Measurements from ENCODE around the gene SLC24A3. TPM values are rescaled to one million over a fixed set of nuclear protein-coding genes. Genes with fewer than 3 reads are reported as not detected.
A peak's percentile ranks its signal among the peaks of the same experiment; 100 is the strongest.

The SLC24A3 gene
- total RNA-seq, 1 donor from 2014 or later, result 14.0 TPM

DNA sequence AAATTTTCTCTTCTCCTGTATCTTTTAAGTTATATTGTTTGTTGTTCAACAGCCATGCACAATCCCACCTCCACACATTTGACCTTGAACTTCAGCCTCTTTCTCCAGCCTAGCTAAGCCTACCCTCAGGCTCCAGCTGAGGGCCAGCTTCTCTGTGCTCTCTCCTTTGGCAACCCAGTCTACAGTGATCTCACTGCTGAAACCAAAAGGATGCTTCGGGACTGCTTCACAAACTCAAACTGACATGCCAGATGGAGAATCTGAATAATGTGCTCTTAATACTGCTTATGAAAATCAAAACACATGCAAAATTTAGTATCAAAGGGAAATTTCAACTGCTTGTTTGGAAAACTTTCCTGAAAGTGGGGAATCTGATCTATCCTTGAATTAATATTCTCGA lies 529.5 kb downstream of the SLC24A3 start:
- Mint-ChIP-seq H3K27ac (peak overlapping the region; percentile 8), H3K27me3 (no peaks in the 10 kb centered on the region), H3K36me3 (peaks cover 8% of the 10 kb centered on the region), H3K9me3 (peaks cover 11% of the 10 kb centered on the region), H3K4me3 (no peak overlapping the region), H3K4me1 (ENCODE audit: unreplicated experiment) (peaks cover 22% of the 10 kb centered on the region)
- DNase-seq (ENCODE audit: extremely low spot score, unreplicated experiment), result no peak
- TF ChIP-seq, protein P1, sequence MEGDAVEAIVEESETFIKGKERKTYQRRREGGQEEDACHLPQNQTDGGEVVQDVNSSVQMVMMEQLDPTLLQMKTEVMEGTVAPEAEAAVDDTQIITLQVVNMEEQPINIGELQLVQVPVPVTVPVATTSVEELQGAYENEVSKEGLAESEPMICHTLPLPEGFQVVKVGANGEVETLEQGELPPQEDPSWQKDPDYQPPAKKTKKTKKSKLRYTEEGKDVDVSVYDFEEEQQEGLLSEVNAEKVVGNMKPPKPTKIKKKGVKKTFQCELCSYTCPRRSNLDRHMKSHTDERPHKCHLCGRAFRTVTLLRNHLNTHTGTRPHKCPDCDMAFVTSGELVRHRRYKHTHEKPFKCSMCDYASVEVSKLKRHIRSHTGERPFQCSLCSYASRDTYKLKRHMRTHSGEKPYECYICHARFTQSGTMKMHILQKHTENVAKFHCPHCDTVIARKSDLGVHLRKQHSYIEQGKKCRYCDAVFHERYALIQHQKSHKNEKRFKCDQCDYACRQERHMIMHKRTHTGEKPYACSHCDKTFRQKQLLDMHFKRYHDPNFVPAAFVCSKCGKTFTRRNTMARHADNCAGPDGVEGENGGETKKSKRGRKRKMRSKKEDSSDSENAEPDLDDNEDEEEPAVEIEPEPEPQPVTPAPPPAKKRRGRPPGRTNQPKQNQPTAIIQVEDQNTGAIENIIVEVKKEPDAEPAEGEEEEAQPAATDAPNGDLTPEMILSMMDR (conservative IDR thresholded peaks at IDR 0.05), result no peak

- H3K9me3 Mint-ChIP-seq, result peaks cover 16% of the 10 kb centered on the region
- TF ChIP-seq, protein P1 (conservative IDR thresholded peaks at IDR 0.05), result no peak
- DNase-seq (ENCODE audit: extremely low spot score, unreplicated experiment), result no peak
- H3K36me3 Mint-ChIP-seq, result peaks cover 8% of the 10 kb centered on the region
- peak overlapping the region; percentile 61 for H3K27ac Mint-ChIP-seq
- H3K27me3 Mint-ChIP-seq, result no peaks in the 10 kb centered on the region
- no peak overlapping the region for H3K4me3 Mint-ChIP-seq
- H3K4me1 Mint-ChIP-seq (ENCODE audit: unreplicated experiment), result peaks cover 16% of the 10 kb centered on the region
These were observed 530.7 kb downstream of the SLC24A3 start for GRCh38 chr20:19742974-19743639.

DNA sequence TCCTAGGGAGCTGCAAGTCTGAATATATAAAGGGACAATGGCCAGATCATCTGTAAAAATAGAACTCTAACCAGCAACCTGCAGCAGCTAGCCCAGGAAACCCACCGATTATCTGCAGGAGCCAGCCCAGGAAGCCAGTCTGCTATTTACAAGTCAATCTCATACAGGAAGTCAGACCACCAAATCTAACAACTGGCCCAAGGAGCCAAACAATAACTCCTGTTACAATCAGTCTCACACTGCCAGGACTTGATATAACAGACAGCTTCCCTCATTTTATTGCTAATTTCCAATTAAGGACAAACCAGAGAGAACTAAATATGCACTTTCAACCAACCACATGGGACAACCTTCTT lies 531.2 kb downstream of the SLC24A3 start:
- Mint-ChIP-seq H3K27ac (peak overlapping the region; percentile 61), H3K9me3 (peaks cover 17% of the 10 kb centered on the region), H3K27me3 (no peaks in the 10 kb centered on the region), H3K4me1 (ENCODE audit: unreplicated experiment) (peaks cover 16% of the 10 kb centered on the region), H3K36me3 (peaks cover 8% of the 10 kb centered on the region), H3K4me3 (no peak overlapping the region)
- DNase-seq (ENCODE audit: extremely low spot score, unreplicated experiment), result no peak
- TF ChIP-seq, protein P1 (conservative IDR thresholded peaks at IDR 0.05), result no peak

DNA sequence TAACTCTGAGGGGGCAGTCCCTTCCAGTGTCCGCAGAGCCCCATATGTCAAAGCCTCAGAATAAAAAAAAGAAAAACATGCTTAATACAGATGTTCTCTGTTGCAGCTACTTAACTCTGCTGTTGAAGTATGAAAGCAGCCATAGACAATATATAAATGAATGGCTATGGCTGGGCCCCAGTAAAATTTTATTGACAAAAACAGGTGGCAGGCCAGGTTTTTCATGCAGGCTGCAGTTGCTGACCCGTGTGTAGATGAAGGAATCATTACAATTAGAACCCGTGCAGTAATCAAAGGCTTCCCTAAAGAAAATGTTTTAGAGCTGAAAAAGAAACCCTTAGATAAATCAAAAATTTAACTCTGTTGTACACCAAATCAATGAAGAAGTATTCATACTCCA lies 532.7 kb downstream of the SLC24A3 start:
- Mint-ChIP-seq H3K9me3 (peaks cover 15% of the 10 kb centered on the region), H3K27me3 (no peaks in the 10 kb centered on the region), H3K4me1 (ENCODE audit: unreplicated experiment) (peaks cover 9% of the 10 kb centered on the region), H3K4me3 (no peak overlapping the region), H3K27ac (no peak overlapping the region), H3K36me3 (peaks cover 8% of the 10 kb centered on the region)
- no peak for DNase-seq (ENCODE audit: extremely low spot score, unreplicated experiment)
- TF ChIP-seq, protein P1 (conservative IDR thresholded peaks at IDR 0.05), result no peak

DNA sequence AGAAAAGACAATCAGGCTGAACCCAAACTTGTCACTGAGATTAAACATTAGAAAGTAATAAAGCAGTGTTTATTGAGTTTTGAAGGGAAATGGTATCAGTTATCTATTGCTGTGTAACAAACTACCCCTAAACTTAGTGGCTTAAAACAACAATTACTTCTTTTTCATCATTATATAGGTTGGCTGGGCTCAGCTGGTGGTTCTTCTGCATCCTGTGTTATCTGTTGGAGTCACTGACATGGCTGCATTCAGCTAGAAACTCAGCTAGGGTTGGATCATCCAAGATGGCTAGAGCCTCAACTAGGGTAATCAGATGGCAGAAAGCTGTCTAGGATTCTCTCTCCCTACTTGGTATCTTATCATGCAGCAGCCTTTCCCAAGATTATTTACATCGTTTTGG lies 533.1 kb downstream of the SLC24A3 start:
- Mint-ChIP-seq H3K27me3 (no peaks in the 10 kb centered on the region), H3K9me3 (peaks cover 15% of the 10 kb centered on the region), H3K27ac (no peak overlapping the region), H3K4me1 (ENCODE audit: unreplicated experiment) (peaks cover 12% of the 10 kb centered on the region), H3K36me3 (peaks cover 8% of the 10 kb centered on the region), H3K4me3 (no peak overlapping the region)
- TF ChIP-seq, protein P1 (conservative IDR thresholded peaks at IDR 0.05), result no peak
- no peak for DNase-seq (ENCODE audit: extremely low spot score, unreplicated experiment)

Data from type B pancreatic cell (in vitro differentiated cells).